K562 (cell line): ENCODE results near the gene PACC1. TPM values are rescaled to one million over a fixed set of nuclear protein-coding genes. Genes with fewer than 3 reads are reported as not detected.

ENCODE experiments used
- ATAC-seq: fragments of 200-7000 bp; cut with Tn5 transposase; 3 replicates; pipeline ENCODE4 v1.9.1; 2020; ENCODE audit warnings: moderate library complexity
- BruUV-seq: library from RNA; stranded (reverse); fragments of 400-500 nt; replicated peaks from 2 replicates; lab custom pipeline; 2021; lab: Mats Ljungman, UMichigan
- CTCF ChIA-PET: fragments of 300-600 bp; formaldehyde crosslinking; extraction: SDS; loops from one replicate; lab custom pipeline; 2021; ENCODE audit warnings: low intra/inter-chr PET ratio; lab: Yijun Ruan, JAX
- POLR2A ChIA-PET: fragments of 300-600, 350-650 bp; sonication (Branson Sonifier 250); formaldehyde crosslinking; extraction: SDS; loops from one replicate; lab custom pipeline; 2021; ENCODE audit warnings: antibody characterized with exemption, inconsistent platforms; lab: Yijun Ruan, JAX
- DNase-seq, 4 experiments: peaks; one replicate each; pipeline versions ENCODE4 v3.0.0 to v3.0.0-alpha.2; 2011 to 2018; ENCODE audit warnings: low spot score in 3 of 4, mixed read lengths in 3 of 4; ENCODE audit errors: extremely low read depth in 1 of 4
- FAIRE-seq: peaks from 2 replicates; lab custom pipeline; 2011; peaks lifted over from hg19 to GRCh38; lab: Jason Lieb, UNC
- H2AFZ ChIP-seq: 2 replicates; pipeline ENCODE4 v1.6.0; 2011; ENCODE audit warnings: low read depth, low read length, control low read depth, inconsistent platforms
- H3K27ac ChIP-seq: fragments of 200-600 bp; 3 replicates; pipeline ENCODE4 v1.8.0; 2011; ENCODE audit warnings: low read depth, mild to moderate bottlenecking, control low read depth, inconsistent platforms, low read length, moderate library complexity, mixed read lengths; ENCODE audit errors: extremely low read depth
- H3K27me3 ChIP-seq, 2 experiments: fragments of 300-600 bp in 1 of 2; 2 replicates in 1 of 2; 3 replicates in 1 of 2; pipeline versions ENCODE4 v1.6.0 to v1.8.0; 2011; ENCODE audit warnings: inconsistent platforms in 2 of 2, low read length in 2 of 2, mild to moderate bottlenecking in 1 of 2, mixed read lengths in 1 of 2, moderate library complexity in 1 of 2; ENCODE audit not compliant: control insufficient read depth in 2 of 2, insufficient read depth in 2 of 2
- H3K36me3 ChIP-seq: fragments of 300-600 bp; 3 replicates; pipeline ENCODE4 v1.8.0; 2011; ENCODE audit warnings: mild to moderate bottlenecking, low read length, inconsistent platforms; ENCODE audit not compliant: control insufficient read depth, insufficient read depth
- H3K4me1 ChIP-seq, 2 experiments: fragments of 200-600 bp in 1 of 2; replicated peaks in 1 of 2; 2 replicates in 1 of 2; 3 replicates in 1 of 2; pipeline versions ENCODE4 v1.5.1 to v1.8.0; 2011; ENCODE audit warnings: inconsistent platforms in 2 of 2, low read length in 2 of 2, mild to moderate bottlenecking in 1 of 2, mixed read lengths in 1 of 2, moderate library complexity in 1 of 2; ENCODE audit not compliant: control insufficient read depth in 2 of 2, insufficient read depth in 2 of 2
- H3K4me2 ChIP-seq: 2 replicates; pipeline ENCODE4 v1.6.1; 2011; ENCODE audit warnings: low read length, control low read depth, inconsistent platforms, mixed read lengths; ENCODE audit not compliant: insufficient read depth
- H3K4me3 ChIP-seq: fragments of 200-600 bp; sonication (generic), shearing (Covaris generic); 2 replicates; pipeline ENCODE4 v1.5.1; 2016; ENCODE audit warnings: control low read depth, inconsistent platforms
- H3K79me2 ChIP-seq: fragments of 200-600 bp; 3 replicates; pipeline ENCODE4 v1.8.0; 2011; ENCODE audit warnings: low read length, inconsistent platforms; ENCODE audit not compliant: control insufficient read depth, insufficient read depth
- H3K9ac ChIP-seq, 2 experiments: 2 replicates each; pipeline versions ENCODE4 v1.6.0 to v1.6.1; 2011; ENCODE audit warnings: low read depth in 2 of 2, low read length in 2 of 2, control low read depth in 1 of 2, inconsistent platforms in 1 of 2, mild to moderate bottlenecking in 1 of 2, mixed read lengths in 1 of 2; ENCODE audit not compliant: insufficient read depth in 1 of 2
- H3K9me1 ChIP-seq: one replicate; pipeline ENCODE4 v1.6.0; 2011; ENCODE audit warnings: inconsistent platforms, mild to moderate bottlenecking, low read length, moderate library complexity; ENCODE audit not compliant: control insufficient read depth, insufficient read depth
- H3K9me3 ChIP-seq: replicated peaks from 2 replicates; pipeline ENCODE4 v1.5.1; 2011; ENCODE audit warnings: low read depth, low read length, inconsistent platforms; ENCODE audit not compliant: control insufficient read depth, insufficient read depth
- H4K20me1 ChIP-seq: replicated peaks from 2 replicates; pipeline ENCODE4 v1.6.1; 2011; ENCODE audit warnings: low read length, inconsistent platforms, mixed read lengths; ENCODE audit not compliant: control insufficient read depth, insufficient read depth
- CEBPB ChIP-seq: fragments of 450-650 bp; IDR thresholded peaks from 2 replicates; pipeline ENCODE4 v1.6.1; 2016; ENCODE audit warnings: missing genetic modification characterization, missing compliant biosample characterization
- L3MBTL2 ChIP-seq: fragments of 450-650 bp; IDR thresholded peaks from 2 replicates; pipeline ENCODE4 v1.6.1; 2016; ENCODE audit warnings: mild to moderate bottlenecking, moderate library complexity
- SPI1 ChIP-seq: IDR thresholded peaks from 2 replicates; pipeline ENCODE4 v1.6.1; 2011; ENCODE audit warnings: low read depth, low read length, control low read depth, borderline replicate concordance
- TOE1 ChIP-seq, 2 experiments: fragments of 450-650 bp in 1 of 2; sonication (generic) in 1 of 2; formaldehyde crosslinking in 1 of 2; IDR thresholded peaks; 2 replicates each; pipeline versions ENCODE4 v1.7.1 to v1.8.0; 2016 to 2022; ENCODE audit warnings: borderline replicate concordance in 2 of 2, mild to moderate bottlenecking in 2 of 2, antibody characterized with exemption in 1 of 2, inconsistent platforms in 1 of 2, low read depth in 1 of 2, missing genetic modification reagents in 1 of 2, moderate library complexity in 1 of 2
- USF1 ChIP-seq: sonication (generic); formaldehyde crosslinking; IDR thresholded peaks from 2 replicates; pipeline ENCODE4 v1.9.0; 2022; ENCODE audit warnings: mild to moderate bottlenecking, missing genetic modification reagents
- ZBTB1 ChIP-seq: sonication (generic); formaldehyde crosslinking; IDR thresholded peaks from 2 replicates; pipeline ENCODE4 v1.8.1; 2023; ENCODE audit warnings: missing genetic modification reagents, low read depth, mild to moderate bottlenecking, borderline replicate concordance
- ZBTB33 ChIP-seq: sonication (generic); formaldehyde crosslinking; IDR thresholded peaks from 2 replicates; pipeline ENCODE4 v1.8.1; 2023; ENCODE audit warnings: mild to moderate bottlenecking, missing genetic modification reagents
- WGBS: fragments of 100-300 bp; shearing (Covaris generic); methylation state at CpG from one replicate; pipeline ENCODE4 v1.1.6; 2016; ENCODE audit warnings: low coverage, mixed read lengths; ENCODE audit not compliant: insufficient coverage; ENCODE audit errors: missing lambda C conversion rate; 5-methylcytosine and 5-hydroxymethylcytosine counted together
- in situ Hi-C: fragments of 300-500 bp; cut with MboI; formaldehyde crosslinking; loops from 4 replicates; pipeline ENCODE4 v1.15.0; 2018; ENCODE audit warnings: inconsistent platforms, mixed read lengths
- intact Hi-C: fragments of 100-400 bp; cut with micrococcal nuclease; formaldehyde crosslinking; loops from 2 replicates; pipeline ENCODE4 v1.14.2; 2022
- polyA plus RNA-seq, 8 experiments: library from polyadenylated mRNA; depleted of rRNA in 4 of 8; stranded (reverse) in 5 of 8; unstranded in 3 of 8; fragments of >200 nt; fragmentation: Nextera tagmentation in 2 of 8; fragmentation: Illumina TruSeq in 1 of 8; extraction: Ambion mirVana in 2 of 8; extraction: Trizol in 1 of 8; gene quantifications; 2 replicates each; pipeline versions ENCODE4 v1.2.1 to v1.2.3, GENCODE V29; 2011 to 2014; ENCODE audit warnings: inconsistent platforms in 1 of 8, missing spikeins in 1 of 8
- total RNA-seq, 7 experiments: library from RNA; depleted of rRNA in 6 of 7; stranded (reverse); fragments of >200 nt in 6 of 7; fragmentation: Illumina TruSeq in 2 of 7; extraction: Trizol in 2 of 7; gene quantifications; 2 replicates each; pipeline versions ENCODE4 v1.2.1 to v1.2.3, GENCODE V29; 2011 to 2021; ENCODE audit warnings: low replicate concordance in 1 of 7

PACC1 gene
- total and polyA plus RNA-seq, 9 of the 15 experiments (the other 6 are each of a cell fraction or from before 2014, with no cell fraction given), result 7.1 to 19.3 (median 14.9) TPM

- Histone ChIP-seq H3K36me3 (peaks cover 66% of the 10 kb centered on the region), H3K27ac (no peak overlapping the region), H3K4me2 (no peak overlapping the region), H4K20me1 (no peaks in the 10 kb centered on the region)
- no peak for DNase-seq
- no peak for FAIRE-seq
- TF ChIP-seq TOE1 (IDR thresholded peaks at IDR 0.05; ENCODE audit: borderline replicate concordance) (no peak), TOE1 (CRISPR knock-in tag; IDR thresholded peaks at IDR 0.05; ENCODE audit: borderline replicate concordance, low read depth) (no peak), CEBPB (tag) (no peak)
- TF ChIP-seq, all 486 proteins: peak for 0
- Histone ChIP-seq H3K79me2 (no peaks in the 10 kb centered on the region), H3K9me1 (no peaks in the 10 kb centered on the region), H3K4me1 (no peaks in the 10 kb centered on the region), H3K9me3 (no peaks in the 10 kb centered on the region), H3K9ac (no peak overlapping the region), H3K4me3 (no peak overlapping the region), H2AFZ (no peak overlapping the region), H3K27me3 (no peaks in the 10 kb centered on the region)
- in situ Hi-C loops, result no loop called here
- WGBS, result 54% methylated on average over 1 of the region's 1 CpG
- CTCF ChIA-PET, result no interaction called here
- POLR2A ChIA-PET, result interaction anchor here (0.7 to 0.8 kb wide), 2 partner anchors 11 to 646 kb away, joined by 3 to 4 read pairs; no protein-coding TSS in a partner anchor
- intact Hi-C loops, result no loop called here
- no TSS peak for BruUV-seq
- no peak for ATAC-seq
These were observed 28.7 kb downstream of the PACC1 start for GRCh38 chr1:212386029-212386428.

GRCh38 chr1:212381397-212382035, 33.2 kb downstream of the PACC1 start:
- no TSS peak for BruUV-seq
- intact Hi-C loops (no loop called here), in situ Hi-C loops (no loop called here)
- H3K4me2 ChIP-seq, result no peak overlapping the region
- CTCF ChIA-PET, result no interaction called here
- H3K79me2 ChIP-seq, result no peaks in the 10 kb centered on the region
- H3K9me1 ChIP-seq, result no peaks in the 10 kb centered on the region
- ATAC-seq (no peak), DNase-seq (no peak), FAIRE-seq (peak; percentile 32)
- H3K9me3 ChIP-seq, result no peaks in the 10 kb centered on the region
- H3K4me1 ChIP-seq, result no peaks in the 10 kb centered on the region
- 75% methylated on average over 4 of the region's 4 CpGs for WGBS
- no peaks in the 10 kb centered on the region for H3K27me3 ChIP-seq
- no peak overlapping the region for H2AFZ ChIP-seq
- H3K4me3 ChIP-seq, result no peak overlapping the region
- no peaks in the 10 kb centered on the region for H4K20me1 ChIP-seq
- POLR2A ChIA-PET, result no interaction called here
- TF ChIP-seq SPI1, result peak; percentile 21; the same call in 1 of the 2 replicates
- TF ChIP-seq ZBTB33 (CRISPR knock-in tag), result no peak
- no peak for TF ChIP-seq ZBTB1 (CRISPR knock-in tag)
- TF ChIP-seq USF1, result peak; percentile 25; the same call in 1 of the 2 replicates
- TF ChIP-seq L3MBTL2, result peak; percentile 37; the same call in 1 of the 2 replicates
- no peak overlapping the region for H3K27ac ChIP-seq
- peaks cover 72% of the 10 kb centered on the region for H3K36me3 ChIP-seq
- no peak overlapping the region; a peak in 1 of 4 replicates for H3K9ac ChIP-seq
